Measurements from ENCODE around the gene CALU.

GRCh38 chr7:128726737-128727072 lies 12.5 kb upstream of the CALU start:
- TF ChIP-seq EZH2 (IDR thresholded peaks at IDR 0.05; ENCODE audit: low read depth, unreplicated experiment) (no peak), POLR2AphosphoS5 (IDR thresholded peaks at IDR 0.05; ENCODE audit: low read depth) (no peak), REST (IDR thresholded peaks at IDR 0.05; ENCODE audit: unreplicated experiment) (no peak), NANOG (IDR thresholded peaks at IDR 0.05; ENCODE audit: borderline replicate concordance) (no peak)
- TF ChIP-seq, protein P1, sequence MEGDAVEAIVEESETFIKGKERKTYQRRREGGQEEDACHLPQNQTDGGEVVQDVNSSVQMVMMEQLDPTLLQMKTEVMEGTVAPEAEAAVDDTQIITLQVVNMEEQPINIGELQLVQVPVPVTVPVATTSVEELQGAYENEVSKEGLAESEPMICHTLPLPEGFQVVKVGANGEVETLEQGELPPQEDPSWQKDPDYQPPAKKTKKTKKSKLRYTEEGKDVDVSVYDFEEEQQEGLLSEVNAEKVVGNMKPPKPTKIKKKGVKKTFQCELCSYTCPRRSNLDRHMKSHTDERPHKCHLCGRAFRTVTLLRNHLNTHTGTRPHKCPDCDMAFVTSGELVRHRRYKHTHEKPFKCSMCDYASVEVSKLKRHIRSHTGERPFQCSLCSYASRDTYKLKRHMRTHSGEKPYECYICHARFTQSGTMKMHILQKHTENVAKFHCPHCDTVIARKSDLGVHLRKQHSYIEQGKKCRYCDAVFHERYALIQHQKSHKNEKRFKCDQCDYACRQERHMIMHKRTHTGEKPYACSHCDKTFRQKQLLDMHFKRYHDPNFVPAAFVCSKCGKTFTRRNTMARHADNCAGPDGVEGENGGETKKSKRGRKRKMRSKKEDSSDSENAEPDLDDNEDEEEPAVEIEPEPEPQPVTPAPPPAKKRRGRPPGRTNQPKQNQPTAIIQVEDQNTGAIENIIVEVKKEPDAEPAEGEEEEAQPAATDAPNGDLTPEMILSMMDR (conservative IDR thresholded peaks at IDR 0.05; ENCODE audit: low read depth in 2 of 2): no peak

Measured in GM23338 (cell line).